GM21737 (cell line): Measurements from ENCODE around the gene AREL1.

Experiments used
- ATAC-seq: cut with Tn5 transposase; IDR thresholded peaks from one replicate; pipeline ENCODE4 v1.9.1; 2021; ENCODE audit warnings: mild to moderate bottlenecking, moderate library complexity; ENCODE audit not compliant: unreplicated experiment

AREL1 gene

DNA sequence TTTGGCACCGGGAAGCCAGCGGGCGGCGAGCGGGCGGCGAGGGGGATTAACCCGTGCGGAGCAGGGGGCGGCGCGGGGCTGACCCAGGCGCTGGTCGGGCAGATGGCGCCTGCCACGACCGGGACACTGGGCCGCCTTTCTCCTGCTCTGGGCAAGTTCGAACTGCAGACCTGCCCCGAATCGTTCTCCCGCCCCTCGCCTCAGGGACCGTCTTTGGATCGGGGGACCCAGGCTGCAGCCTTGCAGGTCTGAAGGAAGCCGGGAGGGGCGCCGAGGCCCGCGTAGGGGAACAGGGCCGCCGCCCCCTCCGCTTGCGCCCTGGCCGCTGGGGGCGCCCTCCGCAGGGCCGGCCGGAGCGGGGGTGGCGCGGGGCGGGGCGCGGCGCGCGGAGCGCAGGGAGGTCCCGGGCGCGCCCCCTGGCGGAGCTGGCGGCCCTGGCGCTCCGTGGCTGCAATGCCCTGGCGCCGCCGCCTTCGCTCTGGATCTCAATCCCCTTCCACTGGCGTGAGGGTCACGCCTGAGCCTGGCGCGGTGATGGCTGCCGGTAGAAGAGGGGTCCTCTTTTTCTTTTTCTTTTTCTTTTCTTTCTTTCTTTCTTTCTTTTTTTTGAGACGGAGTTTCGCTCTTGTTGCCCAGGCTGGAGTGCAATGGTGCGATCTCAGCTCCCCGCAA lies 100.4 kb downstream of the AREL1 start:
- ATAC-seq: no peak

DNA sequence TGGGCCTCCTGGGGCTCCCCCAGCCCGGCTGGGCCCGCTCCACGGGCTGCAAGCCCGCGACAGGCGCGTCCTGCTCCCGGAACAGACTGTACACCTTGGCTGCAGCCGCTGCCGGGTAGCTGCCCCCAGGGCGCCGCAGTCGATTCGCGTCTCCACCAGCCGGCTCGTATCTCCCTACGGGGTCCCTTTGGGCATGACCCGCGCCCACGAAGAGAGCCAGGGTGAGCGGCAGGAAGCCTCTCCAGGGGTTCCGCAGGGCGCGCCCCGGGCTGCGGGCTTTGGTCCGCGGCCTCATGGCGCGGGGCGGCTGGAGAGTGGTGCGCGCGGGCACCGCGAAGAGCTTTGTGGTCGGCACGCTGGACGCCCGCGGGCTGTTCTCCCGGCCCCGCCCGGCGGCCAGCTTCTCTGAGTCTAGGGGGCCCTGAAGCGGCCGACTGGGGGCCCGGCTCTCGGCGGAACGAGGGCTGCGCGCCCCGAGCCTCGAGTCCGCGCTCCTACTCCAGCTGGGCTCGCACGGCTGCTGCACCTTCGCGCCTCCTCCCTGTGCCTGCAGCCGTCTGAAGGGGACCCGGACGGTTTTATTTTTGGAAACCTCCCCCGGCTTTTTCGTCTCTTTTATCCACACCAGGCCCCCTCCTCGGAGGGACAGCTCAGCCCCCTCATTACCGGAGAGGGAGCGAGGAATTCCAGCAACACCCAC lies 101.1 kb downstream of the AREL1 start, which contains the start of gene LTBP2:
Gene LTBP2, minus strand, starts transcription at position 588 of the 700 bp plus-strand sequence. Its CDS starts 293 bp downstream, at position 295.
- no peak for ATAC-seq
